HUES64 (cell line): ENCODE measurements around the gene CTBP2.

Experiments
- H3K27ac ChIP-seq: 2 replicates; pipeline ENCODE4 v1.7.0; 2013; ENCODE audit warnings: low read depth, low read length, inconsistent platforms
- H3K27me3 ChIP-seq: 2 replicates; pipeline ENCODE4 v1.6.1; 2013; ENCODE audit warnings: mild to moderate bottlenecking, low read length; ENCODE audit not compliant: insufficient read depth
- H3K36me3 ChIP-seq: 2 replicates; pipeline ENCODE4 v1.6.1; 2013; ENCODE audit warnings: mild to moderate bottlenecking, low read length; ENCODE audit not compliant: insufficient read depth
- H3K4me1 ChIP-seq: 2 replicates; pipeline ENCODE4 v1.6.1; 2013; ENCODE audit warnings: mild to moderate bottlenecking, low read length, moderate library complexity; ENCODE audit not compliant: insufficient read depth
- H3K4me3 ChIP-seq: 2 replicates; pipeline ENCODE4 v1.5.1; 2013; ENCODE audit warnings: mild to moderate bottlenecking, low read length, moderate library complexity
- H3K9ac ChIP-seq: 2 replicates; pipeline ENCODE4 v1.6.1; 2013; ENCODE audit warnings: mild to moderate bottlenecking, low read depth, low read length
- H3K9me3 ChIP-seq: 2 replicates; pipeline ENCODE4 v1.6.1; 2013; ENCODE audit warnings: low read depth, low read length; ENCODE audit not compliant: insufficient read depth
- WGBS: fragments of 150-250, 120-280 bp; methylation state at CpG from one replicate; pipeline ENCODE4 v1.1.7; 2013; ENCODE audit warnings: missing lambda C conversion rate; 5-methylcytosine and 5-hydroxymethylcytosine counted together

Gene CTBP2

DNA sequence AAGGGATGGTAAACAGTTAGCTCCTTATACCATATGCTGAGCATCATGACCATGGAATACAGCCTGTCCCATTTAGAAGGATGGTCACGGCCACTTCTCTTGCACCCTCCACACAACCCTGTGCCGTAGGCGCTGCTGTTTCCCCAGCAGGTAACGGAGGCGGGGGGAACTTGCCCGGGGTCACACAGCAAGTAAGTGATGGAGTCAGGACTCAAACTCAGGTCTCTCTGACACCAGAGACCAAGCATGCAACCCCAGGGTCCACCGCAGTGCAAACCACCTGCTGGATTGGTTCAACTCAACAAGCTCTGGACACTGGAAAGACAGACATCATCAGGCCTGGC lies 146.9 kb downstream of the CTBP2 start:
- H3K36me3 ChIP-seq, result peaks cover 42% of the 10 kb centered on the region
- H3K9ac ChIP-seq, result no peak overlapping the region
- no peak overlapping the region for H3K4me3 ChIP-seq
- H3K27me3 ChIP-seq, result no peaks in the 10 kb centered on the region
- H3K27ac ChIP-seq, result no peak overlapping the region
- peaks cover 17% of the 10 kb centered on the region; the same call in 1 of the 2 replicates for H3K4me1 ChIP-seq
- 91% methylated on average over 7 of the region's 7 CpGs for WGBS
- H3K9me3 ChIP-seq, result no peaks in the 10 kb centered on the region

- 89% methylated on average over 15 of the region's 15 CpGs for WGBS
- Histone ChIP-seq H3K27me3 (no peaks in the 10 kb centered on the region), H3K4me3 (no peak overlapping the region), H3K36me3 (peaks cover 47% of the 10 kb centered on the region), H3K9ac (no peak overlapping the region), H3K27ac (no peak overlapping the region), H3K4me1 (peaks cover 19% of the 10 kb centered on the region; the same call in 1 of the 2 replicates), H3K9me3 (no peaks in the 10 kb centered on the region)
Measured at GRCh38 chr10:125012851-125013528, 147.4 kb downstream of the CTBP2 start.

DNA sequence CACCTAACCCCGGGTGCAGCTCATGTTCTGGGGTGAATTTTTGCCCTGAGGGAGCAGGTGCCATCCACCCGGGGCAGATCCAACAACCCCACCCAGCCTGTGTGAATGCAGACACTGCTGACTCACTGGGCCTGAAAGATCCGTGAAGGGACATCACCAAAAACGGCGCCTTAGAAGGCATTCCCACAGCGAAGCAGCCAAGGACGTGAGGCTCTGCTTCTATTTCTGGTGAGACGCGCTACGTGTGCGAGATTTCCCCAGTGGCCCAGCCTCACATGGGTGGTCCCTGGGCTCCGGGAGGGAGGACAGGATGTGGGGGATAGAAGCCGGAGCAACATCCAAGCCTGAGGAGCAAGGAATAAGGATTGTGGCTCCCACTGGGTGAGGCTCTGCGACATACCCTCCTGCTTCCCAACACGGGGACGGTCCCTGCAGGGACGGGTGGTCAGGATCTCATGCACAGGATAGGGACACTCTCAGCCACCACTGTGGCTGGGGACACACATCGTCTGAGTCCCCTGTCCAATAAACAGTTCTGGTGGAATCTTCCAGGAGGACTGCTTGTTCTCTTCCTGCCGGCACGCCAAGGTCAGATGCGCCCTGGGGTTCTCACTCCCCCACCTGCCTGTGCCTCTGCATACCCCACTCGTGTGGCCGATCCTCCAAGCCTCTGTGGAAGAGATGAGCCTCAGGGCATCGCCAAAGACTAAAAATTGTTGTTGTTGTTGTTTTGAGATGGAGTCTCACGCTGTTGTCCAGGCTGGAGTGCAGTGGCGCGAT lies 148.2 kb downstream of the CTBP2 start:
- Histone ChIP-seq H3K27me3 (no peaks in the 10 kb centered on the region), H3K9me3 (no peaks in the 10 kb centered on the region), H3K4me1 (peaks cover 19% of the 10 kb centered on the region; the same call in 1 of the 2 replicates), H3K27ac (no peak overlapping the region), H3K4me3 (no peak overlapping the region), H3K9ac (no peak overlapping the region), H3K36me3 (peaks cover 46% of the 10 kb centered on the region)
- WGBS, result 93% methylated on average over 27 of the region's 27 CpGs

DNA sequence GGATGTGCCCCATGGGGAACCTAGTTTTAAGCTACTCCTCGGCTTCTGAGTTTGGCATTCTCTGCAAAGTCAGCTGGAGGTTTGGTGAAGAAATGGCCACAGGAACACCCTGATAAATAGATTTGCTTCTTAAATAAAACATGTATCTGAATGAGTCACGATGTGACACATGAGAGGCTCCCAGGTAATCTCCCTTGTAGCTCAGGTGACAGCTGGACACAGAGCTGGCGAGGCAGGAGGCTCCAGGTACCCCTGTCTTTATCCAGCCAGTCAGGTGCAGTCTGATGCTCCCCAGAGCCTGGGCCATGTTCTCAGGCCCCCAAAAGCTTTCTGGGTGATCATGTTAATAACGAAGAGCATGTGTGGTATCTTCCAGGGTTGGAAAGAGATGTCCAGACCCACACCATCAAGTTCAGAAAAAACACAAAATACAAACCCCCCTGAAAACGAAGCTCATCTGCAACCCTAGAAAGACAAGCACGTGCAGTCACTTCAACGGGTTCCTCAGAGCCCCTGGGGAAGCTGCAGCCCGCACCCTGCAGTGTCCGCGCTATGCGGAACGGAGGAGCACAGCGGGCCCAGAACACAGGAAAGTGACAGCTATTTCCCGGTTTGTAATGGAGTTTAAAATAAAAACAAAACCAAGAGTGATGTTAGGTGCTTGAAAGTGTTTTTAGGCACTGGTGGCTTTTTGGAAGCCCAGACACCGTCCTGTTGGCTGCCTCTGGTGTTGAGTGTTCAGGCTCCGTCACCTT lies 149.0 kb downstream of the CTBP2 start:
- Histone ChIP-seq H3K36me3 (peaks cover 51% of the 10 kb centered on the region), H3K27me3 (no peaks in the 10 kb centered on the region), H3K4me1 (peaks cover 19% of the 10 kb centered on the region; the same call in 1 of the 2 replicates), H3K9ac (no peak overlapping the region), H3K27ac (no peak overlapping the region), H3K4me3 (no peak overlapping the region), H3K9me3 (no peaks in the 10 kb centered on the region)
- 94% methylated on average over 15 of the region's 16 CpGs for WGBS

- no peaks in the 10 kb centered on the region for H3K9me3 ChIP-seq
- peaks cover 19% of the 10 kb centered on the region; the same call in 1 of the 2 replicates for H3K4me1 ChIP-seq
- H3K27me3 ChIP-seq, result no peaks in the 10 kb centered on the region
- no peak overlapping the region for H3K27ac ChIP-seq
- peaks cover 59% of the 10 kb centered on the region for H3K36me3 ChIP-seq
- H3K9ac ChIP-seq, result no peak overlapping the region
- 93% methylated on average over 5 of the region's 5 CpGs for WGBS
- no peak overlapping the region for H3K4me3 ChIP-seq
Measured at GRCh38 chr10:125010362-125010761, 150.0 kb downstream of the CTBP2 start.

DNA sequence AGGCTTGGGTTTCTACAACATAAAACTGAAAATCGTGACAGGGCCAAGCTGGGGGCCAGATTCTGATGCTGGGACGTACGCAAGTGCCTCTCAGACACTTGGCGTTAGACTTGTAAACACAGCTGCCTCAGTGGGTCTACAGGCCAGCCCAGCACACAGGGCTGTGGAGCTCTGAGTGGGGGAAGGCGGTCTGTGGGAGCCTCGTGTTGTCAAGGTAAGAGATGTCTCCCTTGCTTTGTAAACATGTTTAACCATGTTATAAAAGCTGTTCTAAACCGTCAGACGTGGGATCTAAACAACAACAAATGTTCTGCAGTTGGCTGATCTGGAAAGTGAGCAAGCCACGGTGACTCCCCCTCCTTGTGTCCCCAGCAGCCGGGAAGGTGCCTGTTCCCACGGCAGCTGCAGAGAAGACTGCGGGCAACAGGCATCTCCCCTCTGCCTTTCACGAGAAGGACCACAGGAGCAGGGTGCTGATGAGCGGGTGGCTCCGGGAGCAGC lies 150.7 kb downstream of the CTBP2 start:
- H3K4me1 ChIP-seq, result peaks cover 20% of the 10 kb centered on the region; the same call in 1 of the 2 replicates
- WGBS, result 88% methylated on average over 15 of the region's 15 CpGs
- no peaks in the 10 kb centered on the region for H3K9me3 ChIP-seq
- peaks cover 62% of the 10 kb centered on the region for H3K36me3 ChIP-seq
- H3K27ac ChIP-seq, result no peak overlapping the region
- no peak overlapping the region for H3K4me3 ChIP-seq
- H3K27me3 ChIP-seq, result no peaks in the 10 kb centered on the region
- H3K9ac ChIP-seq, result no peak overlapping the region

DNA sequence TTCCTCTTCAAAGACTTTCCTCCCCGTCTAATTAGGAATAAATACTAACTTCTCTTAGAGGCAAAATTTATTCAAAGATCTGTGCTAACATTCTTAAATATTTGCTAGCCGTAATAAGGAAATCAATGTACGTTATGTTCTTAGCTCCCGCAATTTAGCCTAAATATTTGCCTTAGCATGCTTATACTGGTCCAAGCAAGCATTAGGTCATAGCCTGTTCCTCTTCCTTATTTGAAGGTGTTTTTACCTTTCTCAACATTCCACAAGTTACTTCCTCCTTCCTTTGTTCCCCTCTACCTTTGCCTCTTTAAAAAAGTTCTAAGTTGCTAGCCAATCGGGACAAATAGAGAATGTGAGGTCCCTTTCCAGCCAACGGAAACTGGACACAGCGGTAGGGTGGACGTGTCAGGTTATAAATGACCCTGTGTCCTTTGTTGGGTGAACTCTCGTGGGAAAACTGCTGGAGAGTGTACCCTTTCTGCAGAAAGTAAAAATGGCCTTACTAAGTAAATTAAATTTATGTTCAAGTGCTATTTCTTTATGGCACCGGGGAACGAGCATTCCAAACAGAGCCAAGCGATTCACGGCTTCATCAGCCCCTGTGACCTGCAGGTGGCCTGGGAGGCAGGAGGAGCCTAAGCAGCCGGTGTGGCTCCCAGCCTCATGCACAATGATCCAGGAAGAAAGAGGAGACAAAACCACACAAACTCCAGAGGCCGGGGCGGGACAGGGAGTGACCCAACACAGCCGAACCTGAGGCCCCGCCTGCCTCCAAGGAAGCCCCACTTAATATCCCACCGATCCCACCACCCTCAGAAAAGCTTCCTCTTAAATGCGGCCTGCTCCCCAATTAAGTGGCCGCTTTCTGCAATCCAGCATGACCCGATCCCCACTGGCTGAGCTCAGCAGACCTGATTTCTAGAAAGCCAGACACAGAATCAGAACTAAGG lies 151.4 kb downstream of the CTBP2 start:
- Histone ChIP-seq H3K36me3 (peaks cover 62% of the 10 kb centered on the region), H3K27me3 (no peaks in the 10 kb centered on the region), H3K9me3 (no peaks in the 10 kb centered on the region), H3K9ac (no peak overlapping the region), H3K4me3 (no peak overlapping the region), H3K27ac (no peak overlapping the region), H3K4me1 (peaks cover 22% of the 10 kb centered on the region; the same call in 1 of the 2 replicates)
- WGBS, result 86% methylated on average over 22 of the region's 22 CpGs

GRCh38 chr10:125007436-125007835 lies 152.9 kb downstream of the CTBP2 start:
- peaks cover 64% of the 10 kb centered on the region for H3K36me3 ChIP-seq
- no peak overlapping the region for H3K27ac ChIP-seq
- peaks cover 22% of the 10 kb centered on the region; the same call in 1 of the 2 replicates for H3K4me1 ChIP-seq
- H3K4me3 ChIP-seq, result no peak overlapping the region
- H3K9me3 ChIP-seq, result no peaks in the 10 kb centered on the region
- H3K27me3 ChIP-seq, result no peaks in the 10 kb centered on the region
- H3K9ac ChIP-seq, result no peak overlapping the region
- WGBS, result 97% methylated on average over 6 of the region's 6 CpGs

DNA sequence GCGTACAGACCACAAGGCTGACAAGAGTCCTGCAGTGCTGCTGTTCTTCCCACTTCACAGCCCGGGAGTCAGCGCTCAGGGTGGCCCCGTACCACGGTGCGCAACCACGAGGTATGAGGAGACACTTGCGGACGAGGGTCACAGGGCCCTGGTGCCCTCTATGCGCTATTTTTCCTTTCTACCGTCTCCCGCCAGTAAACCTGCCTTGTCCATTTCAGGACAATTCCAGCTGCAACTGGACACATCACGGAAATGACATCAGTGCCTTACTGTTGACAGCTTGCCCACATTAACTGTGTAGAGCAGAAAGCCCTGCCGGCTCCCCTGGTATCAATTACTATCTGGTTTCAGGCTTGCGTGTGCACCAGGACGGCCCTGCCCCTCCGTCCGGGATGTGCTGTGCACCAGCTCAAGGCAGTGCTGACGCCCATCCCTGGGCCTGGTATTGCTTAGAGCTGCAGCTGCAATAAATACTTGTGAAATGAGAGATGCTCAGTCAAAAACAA lies 153.4 kb downstream of the CTBP2 start:
- no peak overlapping the region for H3K27ac ChIP-seq
- H3K36me3 ChIP-seq, result peaks cover 64% of the 10 kb centered on the region
- H3K9ac ChIP-seq, result no peak overlapping the region
- 90% methylated on average over 19 of the region's 19 CpGs for WGBS
- no peaks in the 10 kb centered on the region for H3K9me3 ChIP-seq
- no peaks in the 10 kb centered on the region for H3K27me3 ChIP-seq
- peaks cover 22% of the 10 kb centered on the region; the same call in 1 of the 2 replicates for H3K4me1 ChIP-seq
- H3K4me3 ChIP-seq, result no peak overlapping the region

GRCh38 chr10:125006188-125006680 lies 154.1 kb downstream of the CTBP2 start:
- Histone ChIP-seq H3K9me3 (no peaks in the 10 kb centered on the region), H3K36me3 (peaks cover 68% of the 10 kb centered on the region), H3K27ac (no peak overlapping the region), H3K4me3 (no peak overlapping the region), H3K27me3 (no peaks in the 10 kb centered on the region), H3K9ac (no peak overlapping the region), H3K4me1 (peaks cover 22% of the 10 kb centered on the region; the same call in 1 of the 2 replicates)
- 90% methylated on average over 8 of the region's 9 CpGs for WGBS
